Endothelial cell of hepatic sinusoid (primary cell): ENCODE measurements around the gene MPC1.

Source experiments
- in situ Hi-C: cut with HindIII; loops from 2 replicates; pipeline ENCODE4 v1.10.0; 2017; ENCODE audit warnings: low sequenced_read_pairs

MPC1 gene

DNA sequence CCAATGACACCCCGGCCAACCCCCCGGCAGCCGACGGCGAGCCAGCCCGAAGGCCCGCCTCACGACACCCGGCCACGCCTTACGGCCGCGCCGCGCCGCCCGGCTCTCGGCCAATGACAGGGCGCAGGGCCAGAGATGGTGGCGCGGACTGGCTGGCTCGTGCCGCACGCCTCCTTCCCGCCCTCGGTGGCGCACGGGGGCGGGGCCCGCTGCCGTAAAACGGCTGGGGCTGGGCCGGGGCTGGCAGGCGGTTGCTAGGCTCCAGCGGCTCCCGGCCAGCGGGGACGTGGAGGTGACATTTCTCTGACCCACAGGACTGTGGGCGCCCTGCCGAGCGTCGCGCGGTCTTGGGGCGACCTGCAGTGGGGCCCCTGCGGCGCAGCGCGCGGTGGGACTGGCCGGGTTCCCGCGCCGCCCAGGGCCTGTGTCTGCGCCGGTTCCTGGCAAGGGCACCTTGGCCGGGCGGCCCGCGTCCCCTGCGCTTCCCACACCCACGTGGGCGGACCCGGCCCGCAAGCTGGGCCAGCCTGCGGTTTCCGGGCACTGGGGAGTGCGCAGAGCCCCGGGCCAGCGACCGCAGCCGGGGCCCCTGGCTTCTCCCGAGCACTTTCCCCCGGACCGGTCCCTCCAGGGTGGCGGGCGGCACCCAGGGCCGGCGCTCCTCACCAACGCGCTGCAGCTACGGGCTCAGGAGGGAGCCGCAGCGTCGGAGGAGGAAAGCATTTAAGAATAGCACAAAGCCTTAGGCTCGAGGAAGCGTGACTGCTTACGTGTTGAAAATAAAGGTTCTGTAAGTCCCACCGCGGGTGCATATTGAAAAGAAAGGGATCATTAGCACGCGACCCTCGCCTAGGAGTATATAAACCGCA lies at the start of gene MPC1:
MPC1 (minus strand) TSS at position 8 of the 869 bp plus-strand sequence. CDS start 64 bp downstream, outside the sequence.
- in situ Hi-C loops, result no loop called here

DNA sequence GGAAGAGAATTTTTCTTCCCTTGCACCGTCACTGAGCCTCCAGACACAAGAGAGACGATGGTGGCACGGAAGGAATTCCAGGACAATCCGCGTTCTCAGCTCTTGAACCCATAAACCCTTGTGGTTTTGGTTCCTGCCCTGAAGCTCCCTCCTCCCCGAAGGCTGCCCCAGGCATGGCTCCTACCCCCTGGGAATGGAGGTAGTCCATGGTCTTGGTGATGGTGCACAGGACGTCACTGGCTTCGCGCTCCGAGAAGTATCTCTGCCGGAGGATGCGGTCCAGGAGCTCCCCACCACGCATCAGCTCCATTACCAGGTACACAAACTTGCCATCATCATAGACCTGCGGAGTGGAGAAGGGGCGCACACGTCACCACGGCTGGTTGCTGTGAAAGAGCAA lies 47.5 kb upstream of the MPC1 start:
- in situ Hi-C loops, result no loop called here

DNA sequence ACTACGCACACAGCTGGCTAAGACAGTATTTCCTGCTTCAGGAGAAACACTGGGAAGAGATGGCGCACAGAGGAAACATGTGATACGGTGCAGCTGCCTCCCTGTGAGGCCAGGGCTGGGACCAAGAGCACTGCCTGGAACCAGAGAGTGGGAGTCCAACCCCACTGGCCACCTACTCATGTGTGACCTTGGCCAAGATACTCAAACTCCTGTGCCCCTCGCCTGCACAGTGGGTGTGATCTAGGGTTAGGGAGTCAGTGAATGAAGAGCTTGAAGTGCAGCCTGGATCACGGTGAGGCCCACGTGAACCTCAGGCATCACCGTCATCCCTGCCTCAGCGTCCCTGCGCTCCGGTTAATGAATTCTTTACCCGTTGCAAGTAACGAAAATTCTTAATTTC lies 41.7 kb upstream of the MPC1 start:
- in situ Hi-C loops, result no loop called here

DNA sequence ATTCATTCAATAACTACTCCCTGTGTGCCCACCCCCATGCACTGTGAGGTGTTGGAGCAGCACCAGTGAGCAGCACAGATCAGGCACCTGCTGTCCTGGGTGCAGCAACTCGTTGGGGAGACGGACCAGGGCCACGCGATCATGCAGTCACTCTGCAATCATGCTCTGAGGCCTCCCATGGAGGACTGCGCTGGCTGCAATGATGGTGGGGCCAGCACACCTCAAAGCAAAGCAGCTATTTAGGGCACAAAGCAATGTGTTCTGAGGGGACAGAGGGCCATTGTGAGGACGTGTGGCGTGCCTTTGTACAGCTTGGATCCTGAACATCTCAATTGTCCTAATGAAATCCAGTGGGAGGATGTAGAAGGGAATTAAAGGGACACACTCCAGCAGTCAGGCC lies 41.0 kb upstream of the MPC1 start:
- in situ Hi-C loops, result no loop called here

DNA sequence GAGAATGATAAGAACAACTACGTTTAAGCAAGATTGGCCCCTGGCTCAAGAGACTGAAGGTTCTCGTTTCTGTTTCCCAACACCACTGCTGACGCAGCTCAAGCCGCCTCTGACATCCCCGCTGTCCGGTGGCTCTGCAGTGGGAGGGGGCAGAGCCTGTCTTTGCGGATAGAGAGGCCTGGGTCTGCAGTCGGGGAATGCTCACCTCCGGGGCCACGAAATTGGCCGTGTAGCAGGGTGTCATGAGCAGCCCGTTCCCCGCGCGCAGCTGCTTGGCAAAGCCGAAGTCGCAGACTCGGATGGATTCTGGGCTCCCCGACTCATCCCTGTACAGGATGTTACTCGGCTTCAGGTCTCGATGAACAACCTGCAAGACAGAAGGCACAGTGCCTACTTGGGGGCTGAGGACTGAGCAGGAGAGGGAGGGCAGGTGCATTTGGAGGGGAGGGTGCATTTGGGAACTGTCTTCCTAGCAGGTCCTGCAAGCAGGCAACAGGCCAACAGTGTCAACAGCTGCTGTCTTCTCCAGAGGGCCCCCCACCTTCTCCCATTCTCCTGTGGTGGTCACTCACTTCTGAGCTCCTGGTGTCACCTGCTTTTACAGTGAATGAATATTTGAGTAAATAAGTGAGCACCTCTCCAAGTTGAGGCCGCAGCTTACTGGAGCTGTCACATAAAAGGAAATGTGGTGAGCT lies 40.5 kb upstream of the MPC1 start:
- in situ Hi-C loops, result no loop called here

DNA sequence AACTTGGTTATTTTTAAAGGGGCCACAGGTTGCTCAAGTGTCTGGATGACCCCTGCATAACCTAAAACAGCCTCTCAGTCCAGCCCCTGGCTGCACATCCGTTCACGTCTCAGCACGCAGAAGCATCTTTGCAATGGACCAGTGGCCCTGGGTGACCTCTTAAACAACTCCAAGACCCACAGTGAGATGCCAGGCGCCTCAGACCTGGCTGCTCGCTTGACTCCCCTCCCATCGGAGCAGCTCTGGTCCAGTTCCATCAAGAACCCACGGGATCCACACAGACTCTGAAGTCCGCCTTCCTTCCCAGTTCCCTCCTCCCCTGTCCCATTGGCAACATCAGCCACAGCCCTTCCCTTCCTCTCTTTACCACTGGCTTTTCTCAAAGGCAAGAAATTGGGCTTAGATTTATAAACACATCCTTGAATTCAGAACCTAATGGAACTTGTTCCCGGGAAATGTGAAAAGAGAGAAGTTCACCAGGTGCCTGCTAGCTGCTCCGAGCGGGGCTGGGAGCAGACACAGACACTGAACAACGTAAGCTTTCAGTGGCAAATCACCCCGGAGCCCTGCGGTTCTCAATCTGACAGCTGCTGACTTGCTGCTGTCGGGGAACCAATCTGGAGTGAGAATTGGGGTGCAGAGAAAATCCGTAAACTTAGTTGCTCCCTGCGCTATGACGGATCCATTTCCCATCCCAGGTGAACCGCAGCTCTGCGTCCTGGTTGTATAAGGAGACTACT lies 39.6 kb upstream of the MPC1 start:
- in situ Hi-C loops, result no loop called here

DNA sequence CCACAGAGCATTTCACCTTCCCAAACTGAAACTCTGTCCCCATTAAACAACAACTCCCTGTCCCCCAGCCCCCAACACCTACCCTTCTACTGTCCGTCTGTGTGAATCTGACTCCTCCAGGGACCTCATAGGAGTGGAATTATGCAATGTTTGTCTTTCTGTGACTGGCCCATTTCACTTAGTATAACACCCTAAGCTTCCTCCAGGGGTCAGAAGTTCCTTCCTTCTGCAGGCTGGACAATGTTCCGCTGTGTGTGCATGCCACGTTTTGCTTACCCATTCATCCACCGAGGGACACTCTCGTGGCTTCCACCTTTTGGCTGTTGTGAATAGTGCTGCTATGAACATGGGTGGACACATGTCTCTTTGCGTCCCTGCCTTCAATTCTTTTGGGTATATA lies 37.6 kb upstream of the MPC1 start:
- in situ Hi-C loops, result no loop called here

DNA sequence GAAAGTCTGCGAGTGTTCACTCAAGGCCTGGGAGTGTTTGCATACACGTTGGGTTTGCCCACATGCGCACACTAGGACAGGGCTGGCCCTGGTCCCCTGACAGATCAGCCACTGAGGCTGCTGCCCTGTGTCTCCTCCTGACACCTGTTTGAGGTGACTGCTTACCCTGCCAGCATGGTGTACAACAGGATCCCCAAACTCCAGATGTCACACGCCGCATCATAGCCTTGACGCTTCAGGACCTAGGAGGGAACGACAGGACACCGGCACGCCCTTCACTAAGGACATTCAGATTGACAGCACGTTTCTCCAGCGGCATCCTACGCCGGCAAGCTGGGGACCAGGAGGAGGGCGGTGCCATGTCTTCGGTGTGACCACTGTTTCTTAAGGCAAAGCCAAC lies 37.0 kb upstream of the MPC1 start:
- in situ Hi-C loops, result no loop called here

DNA sequence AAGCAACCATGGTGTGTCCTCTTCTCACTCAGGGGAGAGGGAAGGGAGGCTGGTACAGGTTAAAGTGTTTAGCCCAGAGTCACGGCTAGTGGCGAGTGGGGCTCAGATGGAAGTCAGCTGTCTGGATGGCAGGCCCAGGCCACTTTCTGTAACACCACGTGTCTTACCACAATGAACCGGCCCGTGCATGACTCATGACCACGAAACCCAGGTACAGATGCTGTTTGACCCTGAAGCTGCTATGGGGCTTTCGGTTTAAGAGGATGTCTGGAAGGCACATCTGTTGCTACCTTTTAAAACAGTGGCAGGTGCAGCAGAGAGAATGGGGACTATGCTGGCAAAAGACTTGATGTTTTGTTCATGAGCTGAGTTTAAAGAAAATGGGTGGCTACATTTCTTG lies 36.5 kb upstream of the MPC1 start:
- in situ Hi-C loops, result no loop called here

DNA sequence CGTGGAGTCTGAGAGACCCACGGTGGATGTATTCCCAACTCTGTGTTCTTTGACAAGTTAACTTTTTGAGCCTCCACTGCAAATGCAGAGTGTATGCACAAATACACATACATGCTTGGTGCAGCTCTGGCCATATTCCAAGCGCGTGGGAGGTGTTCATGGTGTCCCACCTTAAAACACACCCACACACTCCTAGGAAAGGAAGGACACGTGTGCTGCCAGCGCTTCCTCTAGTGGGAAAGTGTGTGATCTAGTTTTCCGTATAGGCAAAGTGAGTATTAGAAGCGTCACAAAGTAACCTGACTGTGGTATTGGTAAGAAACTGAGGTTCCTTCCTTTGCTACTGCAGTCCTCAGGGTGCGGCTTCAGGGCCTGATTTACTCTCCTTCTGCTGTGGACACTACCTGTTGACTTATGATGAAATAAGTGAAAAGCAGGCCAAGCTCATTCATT lies 36.0 kb upstream of the MPC1 start:
- in situ Hi-C loops, result no loop called here

DNA sequence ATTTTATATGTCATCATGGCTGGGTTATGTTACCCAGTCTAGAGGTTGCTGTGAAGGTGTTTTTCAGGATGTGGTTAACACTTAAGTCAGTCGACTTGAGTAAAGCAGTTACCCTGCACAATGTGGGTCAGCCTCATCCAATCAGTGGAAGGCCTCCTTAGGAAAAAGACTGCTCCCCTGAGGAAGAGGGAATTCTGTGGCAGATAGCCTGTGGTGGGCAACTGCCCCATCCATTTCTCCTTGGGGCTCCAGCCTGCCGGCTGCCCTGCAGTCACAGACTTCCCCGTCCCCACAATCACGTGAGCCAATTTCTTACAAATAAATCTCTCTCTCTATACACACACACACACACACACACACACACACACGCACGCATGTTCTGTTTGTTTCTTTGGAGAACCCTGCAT lies 34.5 kb upstream of the MPC1 start:
- in situ Hi-C loops, result no loop called here

DNA sequence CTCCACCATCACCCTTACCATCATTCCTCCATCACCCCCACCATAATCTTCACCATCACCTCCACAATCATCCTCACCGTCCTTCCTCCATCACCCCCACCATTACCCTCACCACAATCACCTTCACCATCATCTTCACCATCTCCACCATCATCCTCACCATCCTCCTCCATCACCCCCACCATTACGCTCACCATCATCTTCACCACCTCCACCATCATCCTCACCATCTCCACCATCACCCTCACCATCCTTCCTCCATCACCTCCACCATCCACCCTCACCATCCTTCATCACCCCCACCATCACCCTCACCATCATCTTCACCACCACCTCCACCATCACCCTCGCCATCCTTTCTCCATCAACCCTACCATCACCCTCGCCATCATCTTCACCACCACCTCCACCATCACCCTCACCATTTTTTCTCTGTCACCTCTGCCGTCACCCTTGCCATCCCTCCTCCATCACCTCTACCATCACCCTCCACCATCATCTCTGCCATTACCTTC lies 33.1 kb upstream of the MPC1 start:
- in situ Hi-C loops, result no loop called here

DNA sequence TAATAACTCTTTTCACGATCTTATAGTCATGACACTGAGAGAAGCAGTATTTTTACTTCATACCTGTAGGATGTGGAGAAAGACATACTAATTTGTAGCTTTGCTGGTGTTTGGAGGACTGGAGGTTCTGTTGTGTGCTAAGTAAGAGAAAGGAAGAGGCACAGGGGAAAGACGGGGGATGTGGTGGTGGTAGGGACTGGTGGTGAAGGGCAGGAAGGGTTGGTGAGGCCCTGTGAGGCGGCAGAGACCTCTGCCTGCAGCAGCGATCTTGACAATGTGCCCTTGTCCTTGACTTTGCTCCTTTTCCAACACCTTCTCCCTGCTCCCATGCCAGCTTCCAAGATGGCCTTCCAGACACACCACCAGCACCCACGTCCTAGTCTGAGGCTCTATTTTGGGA lies 32.6 kb upstream of the MPC1 start:
- in situ Hi-C loops, result no loop called here

DNA sequence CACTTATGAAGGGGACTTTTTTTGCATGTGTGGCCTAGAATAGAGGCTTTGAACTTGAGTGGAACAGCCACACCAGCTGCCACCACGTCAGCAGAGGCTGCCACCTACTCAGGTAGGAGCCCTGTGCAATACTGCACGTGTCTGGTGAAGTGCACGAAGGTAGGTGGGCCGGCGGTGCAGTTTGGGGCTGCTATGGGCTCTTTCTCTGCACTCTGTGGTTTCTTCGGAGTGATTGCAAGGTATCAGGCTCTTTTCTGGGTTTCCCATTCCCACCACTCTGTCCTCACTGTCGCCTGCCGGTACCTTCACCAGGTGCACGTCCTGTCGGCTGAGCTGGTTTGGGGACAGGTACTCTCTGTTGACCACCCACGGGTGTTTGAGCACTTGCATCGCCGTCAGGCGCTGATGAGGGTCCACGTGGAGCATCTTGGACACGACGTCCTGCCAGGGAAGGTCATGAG lies 30.8 kb upstream of the MPC1 start:
- in situ Hi-C loops, result no loop called here

DNA sequence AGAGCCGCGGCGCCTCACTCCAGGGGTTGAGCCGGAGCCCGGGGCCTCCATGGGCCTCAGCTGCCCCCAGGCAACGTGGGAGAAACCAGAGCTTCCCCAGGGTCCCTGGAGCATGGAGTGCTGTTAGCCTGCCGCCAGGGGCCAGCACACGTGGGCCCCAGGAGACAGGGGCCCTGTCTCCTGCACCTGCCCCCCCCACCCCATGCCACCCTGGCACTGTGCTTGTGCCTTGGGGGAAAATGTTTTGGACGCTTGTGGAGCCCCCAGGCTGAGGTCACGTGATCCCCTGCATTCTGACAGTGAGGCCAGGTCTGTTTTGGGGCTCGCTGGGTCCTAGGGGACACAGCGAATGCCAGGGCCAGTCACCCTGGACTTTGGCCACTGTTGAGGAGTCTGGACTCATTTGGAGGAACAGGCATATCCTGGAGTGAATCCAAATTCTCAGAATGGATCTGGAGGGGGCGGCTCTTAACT lies 30.2 kb upstream of the MPC1 start:
- in situ Hi-C loops, result no loop called here

DNA sequence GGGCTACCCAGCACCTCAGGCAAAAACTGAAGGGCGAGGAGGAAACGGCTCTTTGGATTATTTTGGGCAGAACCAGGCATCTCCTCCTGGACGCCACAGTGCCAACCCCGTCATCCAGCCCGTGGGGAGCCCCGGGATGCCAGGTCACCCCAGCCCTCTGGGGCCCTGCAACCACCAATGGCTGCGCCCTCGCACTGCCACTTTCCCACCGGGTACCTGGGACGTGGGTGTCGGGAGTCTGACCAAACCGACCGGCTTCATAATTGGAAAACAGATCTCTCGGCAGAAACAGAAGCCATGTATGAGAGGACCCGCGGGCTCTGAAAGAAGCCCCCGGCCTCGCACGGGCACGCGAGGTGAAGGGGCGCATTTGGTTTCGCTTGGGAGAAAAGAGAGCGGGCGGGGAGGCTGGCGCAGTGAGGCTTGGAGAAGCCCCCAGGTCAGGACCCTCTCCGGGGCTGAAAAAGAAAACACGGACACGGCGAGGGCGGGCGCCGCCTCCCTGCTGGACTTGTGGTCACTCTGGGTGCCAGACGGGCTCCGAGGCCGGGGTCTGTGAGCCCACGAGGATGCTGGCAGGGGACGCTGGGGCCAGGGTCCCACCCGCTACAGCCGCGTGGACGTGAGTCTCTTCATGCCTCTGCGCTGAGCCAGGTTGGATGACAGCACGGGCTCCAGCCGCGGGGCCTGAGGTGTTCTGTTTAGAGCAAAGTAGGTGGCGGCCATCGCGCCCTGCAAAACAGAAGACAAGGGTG lies 29.6 kb upstream of the MPC1 start:
- in situ Hi-C loops, result no loop called here

DNA sequence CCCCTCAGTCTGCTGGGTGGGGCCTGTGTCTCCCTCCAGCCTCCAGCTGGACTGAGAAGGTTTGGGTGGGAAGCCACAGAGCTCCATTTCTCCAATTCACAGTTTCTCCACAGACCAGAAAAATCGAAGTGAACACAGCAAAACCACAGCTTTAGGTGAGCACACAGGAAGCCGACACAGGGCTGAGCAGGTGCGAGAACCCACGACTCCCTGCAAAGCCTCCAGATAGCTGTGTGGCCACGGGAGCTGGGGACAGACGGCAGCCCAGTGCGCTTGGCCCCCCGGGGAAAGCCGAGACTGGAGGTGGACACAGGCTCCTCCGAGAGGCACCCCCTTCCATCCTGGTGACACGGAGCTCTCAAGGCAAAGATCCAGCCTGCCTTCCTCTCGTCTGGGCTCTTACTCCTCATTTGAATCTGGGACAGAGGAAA lies 29.0 kb upstream of the MPC1 start:
- in situ Hi-C loops, result no loop called here

DNA sequence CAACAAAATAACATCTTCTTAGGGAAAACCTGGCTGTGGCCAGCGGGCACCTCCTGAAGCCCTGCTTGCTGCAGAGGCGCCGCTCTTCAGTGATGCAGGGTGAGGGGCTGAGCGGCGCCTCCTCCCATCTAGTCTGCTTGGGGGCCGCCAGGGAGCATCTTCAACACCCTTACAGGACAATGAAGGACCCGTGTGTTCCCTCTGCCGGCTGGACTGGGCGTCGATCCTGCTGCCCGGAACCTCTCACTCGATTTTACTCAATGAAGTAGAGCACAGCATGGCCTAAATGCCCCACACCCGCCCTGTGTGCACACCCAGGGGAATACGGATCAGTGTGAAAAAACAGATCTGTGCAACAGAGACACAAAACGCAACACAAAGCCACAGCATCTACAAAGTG lies 28.5 kb upstream of the MPC1 start:
- in situ Hi-C loops, result no loop called here

DNA sequence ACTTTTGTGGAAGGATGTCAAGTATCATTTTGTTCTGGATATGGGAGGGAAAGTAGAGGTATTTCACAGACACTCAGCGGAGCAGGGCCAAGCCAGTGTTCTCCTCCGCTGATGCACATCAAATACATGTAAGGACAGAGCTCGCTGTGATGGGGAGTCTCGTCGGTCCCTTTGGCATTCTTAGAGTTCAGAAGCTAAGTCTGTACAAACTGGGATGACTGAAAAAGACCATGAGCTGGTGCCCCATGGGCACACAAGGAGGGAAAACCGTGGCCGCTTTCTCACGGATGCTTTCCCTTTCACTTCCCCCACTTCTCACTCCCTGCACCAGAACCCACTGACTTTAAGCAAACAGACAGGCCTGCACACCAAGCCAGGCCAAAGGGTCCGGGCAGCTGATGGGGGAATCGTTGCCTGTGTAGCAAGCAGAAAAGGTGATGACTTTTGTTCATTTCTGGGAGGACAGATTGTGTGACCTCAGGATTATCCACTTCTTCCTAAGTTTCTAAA lies 27.7 kb upstream of the MPC1 start:
- in situ Hi-C loops, result no loop called here
